Activated CD4-positive, alpha-beta T cell treated with anti-CD3 and anti-CD28 coated beads for 36 hours (primary cell): ENCODE data around the gene NUP93. TPM values are rescaled to one million over a fixed set of nuclear protein-coding genes. Genes with fewer than 3 reads are reported as not detected.
A peak's percentile ranks its signal among the peaks of the same experiment; 100 is the strongest.

Source experiments
- ATAC-seq: fragments of 200-7000 bp; cut with Tn5 transposase; one replicate; pipeline ENCODE4 v1.10.0; 2021; ENCODE audit warnings: mild to moderate bottlenecking, moderate library complexity
- CTCF ChIA-PET: fragments of 350-600 bp; sonication (Branson Sonifier 250); formaldehyde crosslinking; loops from one replicate; lab custom pipeline; 2021; ENCODE audit warnings: antibody characterized with exemption; lab: Charles Lee
- POLR2A ChIA-PET: fragments of 350-600 bp; sonication (Branson Sonifier 250); formaldehyde crosslinking; loops from one replicate; lab custom pipeline; 2021; ENCODE audit warnings: antibody characterized with exemption, inconsistent platforms; lab: Charles Lee
- DNase-seq: peaks from one replicate; pipeline ENCODE4 v3.0.0-alpha.2; 2020
- H3K27ac Mint-ChIP-seq: one replicate; pipeline ENCODE4 v1.8.0; 2021; ENCODE audit warnings: mixed read lengths
- H3K27me3 Mint-ChIP-seq: one replicate; pipeline ENCODE4 v1.8.0; 2021; ENCODE audit warnings: mixed read lengths
- H3K36me3 Mint-ChIP-seq: one replicate; pipeline ENCODE4 v1.8.0; 2021; ENCODE audit warnings: low read depth, mixed read lengths
- H3K4me1 Mint-ChIP-seq: one replicate; pipeline ENCODE4 v1.8.0; 2021; ENCODE audit warnings: mixed read lengths
- H3K4me3 Mint-ChIP-seq: one replicate; pipeline ENCODE4 v1.8.0; 2021; ENCODE audit warnings: mild to moderate bottlenecking, moderate library complexity, mixed read lengths
- H3K9me3 Mint-ChIP-seq: one replicate; pipeline ENCODE4 v1.8.0; 2021; ENCODE audit warnings: low read depth, mixed read lengths
- intact Hi-C, 2 experiments: fragments of 100-400 bp; cut with DNase I in 1 of 2; cut with micrococcal nuclease in 1 of 2; formaldehyde crosslinking; loops; one replicate each; pipeline versions ENCODE4 v1.14.2 to v1.15.1; 2022 to 2024; cut with DNase I, micrococcal nuclease
- total RNA-seq, 2 experiments: library from RNA; stranded (reverse); gene quantifications; one replicate each; pipeline ENCODE4 v1.2.3, GENCODE V29; 2021

The NUP93 gene
- total RNA-seq, 2 experiments from 2014 or later, result 131 to 154 TPM

- Mint-ChIP-seq H3K36me3 (peaks cover 20% of the 10 kb centered on the region), H3K9me3 (no peaks in the 10 kb centered on the region), H3K27me3 (no peaks in the 10 kb centered on the region), H3K4me1 (peaks cover 20% of the 10 kb centered on the region), H3K4me3 (no peak overlapping the region), H3K27ac (peak overlapping the region; percentile 78)
- peak; percentile 57 for ATAC-seq
- CTCF ChIA-PET, result interaction anchor here (0.8 to 1.4 kb wide), 8 partner anchors 8 to 334 kb away, joined by 3 to 4 read pairs (median 3); partner anchors contain the start of gene SLC12A3
- peak; percentile 32 for DNase-seq
- POLR2A ChIA-PET, result interaction anchor here (0.6 kb wide), 1 partner anchor 238 kb away, joined by 4 read pairs; no protein-coding TSS in a partner anchor
- intact Hi-C loops, result loop anchor here in 1 of 2 experiments (10.0 kb wide), 1 partner anchor 273 kb away; no protein-coding TSS in a partner anchor
Observed at GRCh38 chr16:56848029-56848936, 118.4 kb downstream of the NUP93 start.

GRCh38 chr16:56848955-56849689 is 119.2 kb downstream of the NUP93 start:
- no peak for ATAC-seq
- ChIA-PET POLR2A (no interaction called here), CTCF (interaction anchor here (0.7 to 1.4 kb wide), 2 partner anchors 17 to 24 kb away, joined by 3 to 4 read pairs; no protein-coding TSS in a partner anchor)
- no peaks in the 10 kb centered on the region for H3K27me3 Mint-ChIP-seq
- H3K9me3 Mint-ChIP-seq, result no peaks in the 10 kb centered on the region
- peaks cover 12% of the 10 kb centered on the region for H3K36me3 Mint-ChIP-seq
- no peak overlapping the region for H3K4me3 Mint-ChIP-seq
- intact Hi-C loops, result loop anchor here in 1 of 2 experiments (10.0 kb wide), 1 partner anchor 274 kb away; no protein-coding TSS in a partner anchor
- H3K4me1 Mint-ChIP-seq, result peaks cover 20% of the 10 kb centered on the region
- DNase-seq, result no peak
- no peak overlapping the region for H3K27ac Mint-ChIP-seq

- Mint-ChIP-seq H3K27me3 (no peaks in the 10 kb centered on the region), H3K4me3 (no peak overlapping the region), H3K9me3 (no peaks in the 10 kb centered on the region), H3K4me1 (peaks cover 20% of the 10 kb centered on the region), H3K36me3 (peaks cover 9% of the 10 kb centered on the region), H3K27ac (no peak overlapping the region)
- ChIA-PET POLR2A (interaction anchor here (0.7 kb wide), 1 partner anchor 90 kb away, joined by 3 read pairs; no protein-coding TSS in a partner anchor), CTCF (interaction anchor here (0.5 to 1.8 kb wide), 7 partner anchors 8 to 51 kb away, joined by 3 to 8 read pairs (median 3); no protein-coding TSS in a partner anchor)
- no peak for ATAC-seq
- DNase-seq, result no peak
- intact Hi-C loops, result loop anchor here in 1 of 2 experiments (10.0 kb wide), 1 partner anchor 275 kb away; no protein-coding TSS in a partner anchor
Observed at GRCh38 chr16:56849690-56850680, 120.1 kb downstream of the NUP93 start.

GRCh38 chr16:56851671-56852400 is 121.9 kb downstream of the NUP93 start:
- POLR2A ChIA-PET, result no interaction called here
- peaks cover 17% of the 10 kb centered on the region for H3K4me1 Mint-ChIP-seq

GRCh38 chr16:56852401-56852730 is 122.4 kb downstream of the NUP93 start:
- intact Hi-C loops, result no loop called here
- no peaks in the 10 kb centered on the region for H3K9me3 Mint-ChIP-seq
- peaks cover 9% of the 10 kb centered on the region for H3K36me3 Mint-ChIP-seq
- ChIA-PET POLR2A (no interaction called here), CTCF (interaction anchor here (0.8 to 2.1 kb wide), 3 partner anchors 9 to 335 kb away, joined by 4 to 11 read pairs (median 5); no protein-coding TSS in a partner anchor)
- DNase-seq (no peak), ATAC-seq (no peak)
- H3K4me1 Mint-ChIP-seq, result peaks cover 12% of the 10 kb centered on the region
- H3K27me3 Mint-ChIP-seq, result no peaks in the 10 kb centered on the region
- H3K27ac Mint-ChIP-seq, result no peak overlapping the region
- H3K4me3 Mint-ChIP-seq, result no peak overlapping the region

More at GRCh38 chr16:56851671-56852400, 121.9 kb downstream of the NUP93 start:
- no peak overlapping the region for H3K4me3 Mint-ChIP-seq
- CTCF ChIA-PET, result interaction anchor here (0.5 to 2.1 kb wide), 5 partner anchors 9 to 421 kb away, joined by 3 to 11 read pairs (median 4); no protein-coding TSS in a partner anchor
- intact Hi-C loops, result no loop called here
- no peaks in the 10 kb centered on the region for H3K27me3 Mint-ChIP-seq
- no peaks in the 10 kb centered on the region for H3K9me3 Mint-ChIP-seq
- no peak for DNase-seq
- peaks cover 9% of the 10 kb centered on the region for H3K36me3 Mint-ChIP-seq
- no peak for ATAC-seq
- H3K27ac Mint-ChIP-seq, result no peak overlapping the region

- POLR2A ChIA-PET, result no interaction called here
- intact Hi-C loops, result no loop called here
- CTCF ChIA-PET, result interaction anchor here (0.6 to 2.1 kb wide), 3 partner anchors 8 to 336 kb away, joined by 3 to 11 read pairs (median 5); no protein-coding TSS in a partner anchor
Observed at GRCh38 chr16:56852968-56853367, 123.0 kb downstream of the NUP93 start.

GRCh38 chr16:56855201-56855600 is 125.3 kb downstream of the NUP93 start:
- intact Hi-C loops, result no loop called here
- no peaks in the 10 kb centered on the region for H3K9me3 Mint-ChIP-seq
- H3K27ac Mint-ChIP-seq, result no peak overlapping the region
- CTCF ChIA-PET, result interaction anchor here (0.7 kb wide), 1 partner anchor 210 kb away, joined by 3 read pairs; no protein-coding TSS in a partner anchor
- H3K4me1 Mint-ChIP-seq, result peaks cover 9% of the 10 kb centered on the region
- no peaks in the 10 kb centered on the region for H3K36me3 Mint-ChIP-seq
- ATAC-seq (no peak), DNase-seq (no peak)
- H3K27me3 Mint-ChIP-seq, result no peaks in the 10 kb centered on the region
- POLR2A ChIA-PET, result no interaction called here
- H3K4me3 Mint-ChIP-seq, result no peak overlapping the region

More at GRCh38 chr16:56852968-56853367, 123.0 kb downstream of the NUP93 start:
- no peak for DNase-seq
- Mint-ChIP-seq H3K4me1 (peaks cover 6% of the 10 kb centered on the region), H3K36me3 (peaks cover 6% of the 10 kb centered on the region), H3K27me3 (no peaks in the 10 kb centered on the region), H3K4me3 (no peak overlapping the region), H3K27ac (no peak overlapping the region), H3K9me3 (no peaks in the 10 kb centered on the region)
- no peak for ATAC-seq

- Mint-ChIP-seq H3K27ac (no peak overlapping the region), H3K27me3 (no peaks in the 10 kb centered on the region), H3K36me3 (no peaks in the 10 kb centered on the region), H3K9me3 (no peaks in the 10 kb centered on the region), H3K4me3 (no peak overlapping the region), H3K4me1 (peaks cover 16% of the 10 kb centered on the region)
- ChIA-PET CTCF (interaction anchor here (0.7 to 1.1 kb wide), 3 partner anchors 95 to 209 kb away, joined by 3 to 4 read pairs (median 4); no protein-coding TSS in a partner anchor), POLR2A (no interaction called here)
- intact Hi-C loops, result no loop called here
- no peak for ATAC-seq
- no peak for DNase-seq
Observed at GRCh38 chr16:56855946-56856345, 126.0 kb downstream of the NUP93 start.

- ATAC-seq (no peak), DNase-seq (no peak)
- no peak overlapping the region for H3K4me3 Mint-ChIP-seq
- POLR2A ChIA-PET, result interaction anchor here (0.7 kb wide), 1 partner anchor 351 kb away, joined by 6 read pairs; no protein-coding TSS in a partner anchor
- H3K36me3 Mint-ChIP-seq, result no peaks in the 10 kb centered on the region
- CTCF ChIA-PET, result interaction anchor here (0.6 to 1.2 kb wide), 5 partner anchors 9 to 107 kb away, joined by 3 to 5 read pairs (median 3); no protein-coding TSS in a partner anchor
- H3K9me3 Mint-ChIP-seq, result no peaks in the 10 kb centered on the region
- H3K4me1 Mint-ChIP-seq, result peaks cover 21% of the 10 kb centered on the region
- no peaks in the 10 kb centered on the region for H3K27me3 Mint-ChIP-seq
- intact Hi-C loops, result no loop called here
- H3K27ac Mint-ChIP-seq, result no peak overlapping the region
Observed at GRCh38 chr16:56856876-56857447, 127.0 kb downstream of the NUP93 start.
